Cardiac muscle cell (in vitro differentiated cells and primary cell): Measurements from ENCODE around the gene URB1. TPM values are rescaled to one million over a fixed set of nuclear protein-coding genes. Genes with fewer than 3 reads are reported as not detected.

Source experiments
- DNase-seq, 2 donors: peaks; one replicate each; pipeline versions ENCODE4 v3.0.0 to v3.0.0-alpha.2; 2010 to 2017; ENCODE audit warnings: low read depth in 1 of 2, low spot score in 1 of 2
- H3K27ac ChIP-seq: fragments of 200-600 bp; sonication (generic); 2 replicates; pipeline ENCODE4 v1.5.1; 2016
- H3K27me3 ChIP-seq: fragments of 200-600 bp; sonication (generic); 2 replicates; pipeline ENCODE4 v1.6.0; 2016; ENCODE audit warnings: control low read depth
- H3K36me3 ChIP-seq: fragments of 200-600 bp; sonication (generic); 2 replicates; pipeline ENCODE4 v1.5.1; 2016; ENCODE audit warnings: control low read depth
- H3K4me1 ChIP-seq: fragments of 200-600 bp; sonication (generic); 2 replicates; pipeline ENCODE4 v1.8.1; 2017; ENCODE audit warnings: low read depth, mild to moderate bottlenecking, mixed run types
- H3K4me3 ChIP-seq: fragments of 200-600 bp; sonication (generic); 2 replicates; pipeline ENCODE4 v1.5.1; 2016; ENCODE audit warnings: mild to moderate bottlenecking
- H3K9me3 ChIP-seq: fragments of 200-600 bp; sonication (generic); 2 replicates; pipeline ENCODE4 v1.5.1; 2017; ENCODE audit warnings: low read depth, mild to moderate bottlenecking, control low read depth
- polyA plus RNA-seq: library from polyadenylated mRNA; unstranded; fragments of >200 nt; fragmentation: Nextera tagmentation; extraction: Ambion mirVana; gene quantifications from 2 replicates; pipeline ENCODE4 v1.2.1, GENCODE V29; 2016
- total RNA-seq: library from RNA; depleted of rRNA; stranded (reverse); fragments of >200 nt; gene quantifications from 2 replicates; pipeline ENCODE4 v1.2.3, GENCODE V29; 2016
- TF ChIP-seq, protein P1 (sequence below): IDR thresholded peaks from 2 replicates; pipeline ENCODE4 v1.5.1; 2012; ENCODE audit warnings: low read depth, mild to moderate bottlenecking, low read length

Gene URB1
- total and polyA plus RNA-seq, 2 experiments from 2014 or later = 3.7 to 13.9 TPM

DNA sequence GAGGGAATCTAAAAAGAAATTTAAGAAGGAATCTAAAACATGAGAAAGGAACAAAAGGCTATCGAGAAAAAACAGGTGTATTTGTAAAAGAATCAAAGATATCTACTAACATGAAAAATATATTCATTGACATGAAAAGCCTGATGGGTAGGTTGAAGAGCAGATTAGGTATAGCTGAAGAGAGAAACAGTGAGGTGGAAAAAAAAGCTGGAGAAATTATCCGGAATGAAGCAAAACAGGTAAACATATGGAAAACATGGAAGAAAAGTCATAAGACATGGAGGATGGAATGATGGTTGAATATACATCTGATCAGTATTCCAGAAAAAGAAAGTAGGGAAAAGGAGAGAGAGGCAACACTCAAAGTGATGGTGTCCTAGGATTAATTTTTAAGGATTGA is 29.3 kb upstream of the URB1 start:
- H3K9me3 ChIP-seq = no peaks in the 10 kb centered on the region
- no peak for DNase-seq
- no peaks in the 10 kb centered on the region for H3K27me3 ChIP-seq
- no peak overlapping the region for H3K4me3 ChIP-seq
- no peaks in the 10 kb centered on the region for H3K36me3 ChIP-seq
- TF ChIP-seq, protein P1, sequence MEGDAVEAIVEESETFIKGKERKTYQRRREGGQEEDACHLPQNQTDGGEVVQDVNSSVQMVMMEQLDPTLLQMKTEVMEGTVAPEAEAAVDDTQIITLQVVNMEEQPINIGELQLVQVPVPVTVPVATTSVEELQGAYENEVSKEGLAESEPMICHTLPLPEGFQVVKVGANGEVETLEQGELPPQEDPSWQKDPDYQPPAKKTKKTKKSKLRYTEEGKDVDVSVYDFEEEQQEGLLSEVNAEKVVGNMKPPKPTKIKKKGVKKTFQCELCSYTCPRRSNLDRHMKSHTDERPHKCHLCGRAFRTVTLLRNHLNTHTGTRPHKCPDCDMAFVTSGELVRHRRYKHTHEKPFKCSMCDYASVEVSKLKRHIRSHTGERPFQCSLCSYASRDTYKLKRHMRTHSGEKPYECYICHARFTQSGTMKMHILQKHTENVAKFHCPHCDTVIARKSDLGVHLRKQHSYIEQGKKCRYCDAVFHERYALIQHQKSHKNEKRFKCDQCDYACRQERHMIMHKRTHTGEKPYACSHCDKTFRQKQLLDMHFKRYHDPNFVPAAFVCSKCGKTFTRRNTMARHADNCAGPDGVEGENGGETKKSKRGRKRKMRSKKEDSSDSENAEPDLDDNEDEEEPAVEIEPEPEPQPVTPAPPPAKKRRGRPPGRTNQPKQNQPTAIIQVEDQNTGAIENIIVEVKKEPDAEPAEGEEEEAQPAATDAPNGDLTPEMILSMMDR = no peak
- no peak overlapping the region for H3K27ac ChIP-seq
- H3K4me1 ChIP-seq = no peaks in the 10 kb centered on the region

DNA sequence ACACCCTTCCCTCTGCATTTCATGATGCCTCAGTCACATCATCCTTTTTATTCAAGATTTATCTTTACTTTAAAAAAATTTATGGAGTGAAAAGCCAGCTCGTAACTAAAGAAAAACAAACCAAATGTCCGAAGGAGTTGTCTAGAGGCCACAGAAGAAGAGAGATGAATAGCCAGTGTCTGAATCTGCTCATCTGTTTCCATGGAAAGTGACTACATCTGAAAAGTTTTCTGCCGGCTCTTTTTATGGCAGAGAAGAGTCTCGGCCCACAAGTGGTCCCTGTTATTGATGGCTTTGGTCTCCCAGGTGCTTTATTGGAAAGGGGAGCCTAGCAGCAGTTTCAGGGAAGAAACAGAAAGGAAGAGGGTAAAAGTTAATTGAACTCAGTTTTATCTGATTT is 25.3 kb upstream of the URB1 start:
- TF ChIP-seq, protein P1 = no peak
- no peaks in the 10 kb centered on the region for H3K9me3 ChIP-seq
- H3K27me3 ChIP-seq = peaks cover 26% of the 10 kb centered on the region
- DNase-seq = no peak
- H3K36me3 ChIP-seq = no peaks in the 10 kb centered on the region
- no peaks in the 10 kb centered on the region for H3K4me1 ChIP-seq
- no peak overlapping the region for H3K4me3 ChIP-seq
- no peak overlapping the region for H3K27ac ChIP-seq

DNA sequence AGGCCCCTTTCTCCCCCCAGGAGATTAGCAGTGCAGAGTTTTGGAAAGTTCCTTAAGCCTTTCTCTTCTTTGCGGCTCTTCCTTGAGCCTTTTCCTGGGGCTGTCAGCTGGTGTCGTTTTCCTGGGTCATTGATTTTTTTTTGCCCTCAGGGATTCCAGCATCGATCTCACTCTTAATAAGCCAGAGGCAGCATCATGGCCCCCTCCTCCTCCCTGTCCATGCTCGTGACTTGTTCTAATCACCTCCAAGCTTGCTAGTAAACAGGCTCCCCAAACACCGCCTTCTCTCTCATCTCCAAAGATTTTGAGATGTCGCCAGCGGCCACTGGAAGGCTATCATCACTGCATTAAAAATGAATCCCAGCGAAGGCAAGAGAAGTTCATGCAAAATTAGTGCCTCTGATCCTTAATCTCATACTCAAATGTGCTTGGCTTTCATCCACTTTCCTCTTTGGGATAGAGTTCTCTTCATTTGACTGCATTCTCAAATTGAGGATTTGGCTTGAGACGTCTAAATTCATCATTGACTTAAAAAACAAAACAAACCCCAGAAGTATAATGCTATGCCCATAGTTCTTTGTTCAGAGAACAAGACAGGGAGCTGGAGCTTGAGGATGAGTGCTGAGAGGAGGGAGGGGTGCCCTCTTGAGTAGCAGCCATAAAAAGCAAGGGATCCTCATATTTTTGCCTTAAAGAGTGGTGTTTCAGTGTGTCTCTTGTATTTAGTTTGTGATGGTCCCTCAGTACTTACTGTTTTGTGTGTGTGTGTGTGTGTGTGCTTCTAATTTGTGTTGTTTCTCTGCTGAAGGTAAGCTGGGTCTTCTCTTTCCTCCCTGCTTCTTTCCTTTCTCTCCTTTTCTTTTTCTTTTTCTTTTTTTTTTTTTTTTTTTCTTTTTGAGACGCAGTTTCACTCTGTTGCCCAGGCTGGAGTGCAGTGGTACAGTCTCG is 22.9 kb upstream of the URB1 start:
- DNase-seq = peak in 1 of 2 donors; percentile 37
- peaks cover 51% of the 10 kb centered on the region for H3K27me3 ChIP-seq
- no peak overlapping the region for H3K4me3 ChIP-seq
- TF ChIP-seq, protein P1 = no peak
- H3K36me3 ChIP-seq = no peaks in the 10 kb centered on the region
- H3K9me3 ChIP-seq = no peaks in the 10 kb centered on the region
- H3K4me1 ChIP-seq = no peaks in the 10 kb centered on the region
- no peak overlapping the region for H3K27ac ChIP-seq

DNA sequence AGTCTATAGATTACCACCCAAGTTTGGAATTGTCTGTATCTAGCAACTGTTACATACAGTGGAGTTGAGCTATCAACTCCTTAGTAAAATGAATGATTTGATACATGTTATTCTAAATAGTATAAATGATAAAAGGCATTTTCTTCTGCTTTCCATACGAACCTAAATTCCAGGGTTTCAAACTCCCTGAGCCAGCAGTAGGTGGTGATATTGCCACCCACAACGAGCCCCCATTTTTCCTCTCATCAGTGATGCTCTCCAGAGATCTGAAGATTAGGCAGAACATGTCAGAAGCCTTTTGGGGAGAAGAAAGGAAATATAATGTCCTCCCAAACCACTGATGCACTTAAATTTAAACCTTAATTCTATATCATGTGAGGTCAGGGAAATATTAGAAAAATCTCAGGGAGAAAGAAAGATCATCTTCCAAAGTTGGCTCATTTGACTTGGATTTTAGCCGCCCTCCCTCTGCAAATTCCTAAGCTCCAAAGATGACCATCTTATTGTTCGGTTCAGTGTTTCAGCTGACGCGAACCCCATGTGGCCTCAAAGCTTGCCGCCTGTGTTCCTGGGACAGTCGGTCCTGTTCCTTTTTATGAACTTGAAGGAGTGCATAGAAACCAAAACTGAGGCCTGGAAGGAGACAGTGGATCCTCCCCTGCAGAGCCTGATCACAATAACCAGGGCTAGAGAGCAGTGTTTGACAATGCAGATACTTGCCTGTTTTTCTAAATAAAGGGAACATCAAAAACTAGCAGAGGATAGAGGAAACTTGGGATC is 22.0 kb upstream of the URB1 start:
- TF ChIP-seq, protein P1 = peak; percentile 45
- no peak overlapping the region for H3K4me3 ChIP-seq
- H3K27me3 ChIP-seq = peaks cover 60% of the 10 kb centered on the region
- no peak overlapping the region for H3K27ac ChIP-seq
- no peaks in the 10 kb centered on the region for H3K36me3 ChIP-seq
- no peaks in the 10 kb centered on the region for H3K9me3 ChIP-seq
- H3K4me1 ChIP-seq = no peaks in the 10 kb centered on the region
- DNase-seq = peak in 1 of 2 donors; percentile 55

DNA sequence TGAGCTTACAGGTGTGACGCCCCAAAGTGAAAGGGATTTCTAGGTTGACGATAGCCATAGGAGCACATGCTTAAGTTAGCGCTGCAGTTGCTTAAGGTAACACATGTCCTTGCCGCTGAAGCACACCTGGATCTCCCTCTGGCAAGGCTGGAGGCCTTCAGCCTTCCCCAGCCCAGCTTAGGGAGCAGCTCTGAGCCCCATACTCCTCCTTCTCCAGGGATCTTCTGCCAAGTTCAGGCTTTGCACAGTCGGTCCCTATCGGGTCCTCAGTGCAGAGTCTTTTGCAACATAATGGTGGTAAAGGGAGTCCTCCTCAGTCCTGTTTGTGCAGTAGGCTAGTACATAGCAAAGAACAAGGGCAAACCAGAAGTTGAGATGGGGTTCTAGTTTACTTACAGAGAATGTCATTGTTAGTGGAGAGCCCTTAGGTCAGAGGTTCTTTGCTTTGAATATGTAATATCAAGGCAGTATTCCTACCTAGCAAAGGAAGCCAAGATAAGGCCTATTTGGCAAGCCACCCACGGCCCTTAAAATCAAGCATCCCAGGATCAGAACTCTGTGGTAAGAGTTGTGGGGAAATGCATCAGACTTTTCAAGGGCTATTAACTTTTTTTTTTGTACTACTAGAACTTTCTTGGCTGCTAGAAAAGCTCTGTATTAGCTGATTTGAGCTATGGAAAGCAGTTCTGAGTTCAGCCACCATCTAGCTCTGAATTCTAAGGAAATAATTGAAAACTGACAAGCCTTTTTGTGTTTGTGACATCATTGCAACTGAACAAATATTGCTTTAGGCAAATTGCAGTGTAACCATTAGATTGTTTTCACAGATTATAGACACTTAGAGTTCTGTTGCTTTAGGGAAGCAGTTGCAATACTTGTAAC is 21.1 kb upstream of the URB1 start:
- no peak overlapping the region for H3K27ac ChIP-seq

More for the DNA sequence above, 21.1 kb upstream of the URB1 start:
- no peaks in the 10 kb centered on the region for H3K36me3 ChIP-seq
- no peaks in the 10 kb centered on the region for H3K4me1 ChIP-seq
- H3K4me3 ChIP-seq = no peak overlapping the region
- TF ChIP-seq, protein P1 = no peak
- peaks cover 69% of the 10 kb centered on the region for H3K27me3 ChIP-seq
- H3K9me3 ChIP-seq = no peaks in the 10 kb centered on the region
- peak in 1 of 2 donors; percentile 78 for DNase-seq
